Stimulated activated CD4-positive, alpha-beta T cell treated with anti-CD3 and anti-CD28 coated beads, Interleukin-1b, Interleukin-23, amount 100 ng/mL, for 24 hours (primary cell): ENCODE measurements around the gene DGKI.

Experiments
- DNase-seq, 4 experiments: peaks; one replicate each; pipeline ENCODE4 v3.0.0-alpha.2; 2020; ENCODE audit warnings: low read depth in 4 of 4, low spot score in 1 of 4

The DGKI gene

GRCh38 chr7:137547485-137547884 lies 299.3 kb downstream of the DGKI start:
- no peak for DNase-seq

- DNase-seq = no peak
Observed at GRCh38 chr7:137546671-137547070, 300.1 kb downstream of the DGKI start.

DNA sequence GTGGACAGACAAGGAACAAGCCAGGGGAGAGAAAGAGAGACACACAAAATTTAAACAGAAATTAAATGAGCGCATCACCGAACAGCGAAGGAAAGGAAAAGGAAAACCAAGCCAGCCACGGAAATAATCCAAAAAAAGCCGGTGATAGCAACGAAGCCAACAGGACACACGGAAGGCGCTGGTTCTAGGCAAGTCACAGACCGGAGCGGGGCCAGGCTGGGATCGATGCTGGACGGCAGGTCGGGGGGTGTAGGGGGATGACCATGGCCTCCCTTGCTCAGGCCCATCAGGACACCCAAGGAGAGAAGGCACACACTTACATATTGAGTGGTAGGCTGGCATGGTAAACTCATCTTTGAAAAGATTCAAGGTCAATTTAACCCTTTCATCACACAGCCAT lies 300.8 kb downstream of the DGKI start:
- DNase-seq = no peak

DNA sequence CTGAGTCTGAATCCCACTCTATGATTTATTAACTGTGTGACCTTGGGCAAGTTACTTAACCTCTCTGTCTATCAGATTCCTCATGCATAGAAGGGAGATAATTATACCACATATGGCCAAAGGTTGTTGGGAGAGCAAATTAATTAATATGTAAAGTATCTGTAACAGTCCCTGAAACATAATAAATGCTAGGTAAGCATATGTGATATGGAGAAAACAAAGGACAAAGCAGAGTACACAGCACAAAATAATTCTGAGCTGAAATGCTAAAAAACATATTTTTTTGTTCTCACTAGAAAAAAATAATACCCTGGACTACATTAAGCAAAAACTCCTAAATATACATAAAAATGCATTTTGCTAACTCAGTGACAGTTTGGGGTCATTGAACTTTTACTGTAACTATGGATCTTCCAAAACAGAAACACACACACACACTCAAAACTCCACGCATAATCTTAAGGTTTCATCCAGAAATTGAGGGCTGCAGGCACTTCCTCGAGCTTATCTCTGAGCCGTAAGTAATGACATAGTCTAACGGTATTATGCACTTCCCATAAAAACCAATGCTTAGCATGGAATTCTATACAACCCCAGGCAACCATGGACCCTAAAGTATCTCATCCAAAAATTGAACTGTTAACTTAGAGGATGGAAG lies 301.6 kb downstream of the DGKI start:
- no peak for DNase-seq

DNA sequence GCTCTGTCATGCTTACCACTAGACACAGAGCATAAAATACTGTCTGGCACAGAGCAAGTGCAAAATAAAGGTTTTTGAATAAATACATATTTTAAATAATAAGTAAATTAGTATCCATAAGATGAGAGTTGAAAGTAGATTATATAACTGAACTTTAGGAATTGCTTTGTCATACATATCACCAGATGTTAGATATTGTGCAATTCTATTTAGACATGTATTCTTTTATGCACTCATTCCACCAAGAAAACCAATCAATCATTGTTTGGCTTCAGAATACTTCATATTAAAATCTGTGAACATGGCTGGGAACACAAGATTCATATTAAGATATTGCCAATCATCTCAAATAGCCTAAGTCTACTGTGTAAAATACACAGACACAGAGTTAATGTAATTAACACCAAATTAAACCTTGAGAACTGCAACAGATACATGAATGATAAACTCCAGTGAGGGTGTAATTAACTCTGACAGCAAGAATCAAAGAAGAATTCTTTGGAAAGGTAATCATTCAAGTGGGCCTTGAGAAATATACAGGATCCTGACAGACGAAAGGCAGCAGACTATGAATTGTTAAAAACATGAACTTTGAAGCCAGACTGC lies 302.2 kb downstream of the DGKI start:
- DNase-seq = no peak

GRCh38 chr7:137539111-137539715 lies 307.6 kb downstream of the DGKI start:
- DNase-seq = no peak

DNA sequence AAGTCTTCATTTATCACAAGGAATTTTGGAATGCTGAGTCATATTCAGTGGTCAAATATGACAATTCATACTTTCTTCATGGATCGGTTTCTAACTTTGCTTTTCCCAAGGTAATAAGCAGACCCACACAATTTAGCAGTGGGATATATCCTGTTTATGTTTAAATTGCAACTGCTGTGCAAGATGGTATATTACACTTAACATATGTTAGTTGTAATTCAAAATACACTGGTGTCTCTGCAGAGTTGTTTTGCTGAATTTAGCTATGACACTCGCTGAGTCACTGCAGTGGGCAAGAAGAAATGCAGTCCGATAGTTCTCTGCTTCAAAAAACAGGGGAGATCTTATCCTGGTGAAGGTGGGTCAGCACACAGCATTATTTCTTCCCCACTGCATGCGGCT lies 308.4 kb downstream of the DGKI start:
- DNase-seq = no peak

DNA sequence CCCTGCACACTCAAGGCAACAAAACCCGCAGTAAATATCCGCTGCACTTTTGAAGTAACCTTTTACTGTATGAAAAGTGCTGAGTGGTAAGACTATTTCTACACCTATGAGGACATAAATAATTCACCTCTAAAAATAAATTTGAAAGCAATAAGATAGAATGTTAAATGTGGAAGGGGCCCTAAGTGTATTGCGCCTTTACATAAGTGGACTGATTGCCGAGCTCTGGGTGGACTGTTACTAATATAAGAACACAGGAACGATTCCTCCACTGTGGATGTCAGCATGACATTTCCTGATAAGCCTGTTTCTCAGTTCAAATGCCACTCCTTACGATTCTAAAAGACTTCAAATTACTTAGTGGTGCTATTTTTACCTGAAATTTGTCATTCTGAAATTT lies 311.2 kb downstream of the DGKI start:
- DNase-seq = no peak

DNA sequence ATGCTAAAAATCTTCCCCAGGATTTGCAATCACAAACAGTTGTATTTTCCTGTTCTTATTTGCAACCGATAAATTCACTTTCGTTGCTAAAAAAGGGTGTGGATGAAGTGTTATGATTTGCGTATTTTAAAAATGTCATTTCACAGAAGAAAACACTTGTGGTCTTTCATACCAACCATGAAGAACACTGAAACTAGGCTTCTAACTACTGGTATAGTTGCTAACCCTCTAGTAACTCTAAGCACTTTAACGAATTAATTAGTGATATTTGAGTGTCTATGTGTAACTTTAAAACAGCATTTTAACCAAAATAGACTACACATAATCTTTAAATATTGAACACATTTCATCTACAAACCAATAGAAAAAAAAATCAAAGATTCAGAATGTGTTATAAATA lies 315.1 kb downstream of the DGKI start:
- DNase-seq = no peak

- no peak for DNase-seq
Observed at GRCh38 chr7:137527634-137528033, 319.1 kb downstream of the DGKI start.

- DNase-seq = no peak
Observed at GRCh38 chr7:137523171-137523570, 323.6 kb downstream of the DGKI start.

DNA sequence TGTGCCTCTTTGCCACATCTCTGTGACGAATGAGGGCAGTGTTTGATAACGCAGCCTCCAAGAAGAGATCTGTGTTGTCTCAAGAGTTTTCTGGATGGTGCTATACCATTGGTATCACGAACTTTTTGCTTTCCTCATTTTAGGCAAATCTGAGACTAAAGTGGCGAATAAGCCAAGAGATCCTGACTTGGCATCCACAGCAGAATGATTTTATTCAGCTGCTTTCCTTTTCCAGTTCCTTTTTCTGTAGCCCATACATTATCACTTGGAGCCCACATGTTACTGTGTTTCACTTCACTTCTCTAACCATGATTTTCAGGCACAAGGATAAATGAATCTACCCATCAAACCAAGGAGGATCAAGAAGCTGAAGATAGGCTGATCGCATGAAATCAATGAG lies 325.3 kb downstream of the DGKI start:
- DNase-seq = no peak

DNA sequence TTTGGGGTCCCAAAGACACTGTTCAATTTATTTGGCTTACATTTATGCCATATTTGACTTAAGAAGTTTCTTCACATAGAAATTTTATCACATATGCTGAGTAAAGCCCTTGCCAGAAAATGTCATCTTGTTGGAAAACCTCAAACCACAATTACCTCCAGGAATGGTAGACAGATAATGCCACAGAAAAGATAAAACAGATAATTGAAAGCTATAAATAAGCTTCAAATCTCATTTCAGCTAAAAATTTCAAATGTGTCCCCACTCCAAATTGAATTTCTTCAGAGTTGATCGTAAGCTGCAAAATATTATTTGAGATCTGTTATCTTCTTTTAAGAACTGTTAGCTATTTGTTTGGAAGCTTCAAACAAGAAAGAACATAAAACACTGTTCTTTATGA lies 326.8 kb downstream of the DGKI start:
- DNase-seq = no peak

GRCh38 chr7:137519181-137519691 lies 327.5 kb downstream of the DGKI start:
- no peak for DNase-seq

DNA sequence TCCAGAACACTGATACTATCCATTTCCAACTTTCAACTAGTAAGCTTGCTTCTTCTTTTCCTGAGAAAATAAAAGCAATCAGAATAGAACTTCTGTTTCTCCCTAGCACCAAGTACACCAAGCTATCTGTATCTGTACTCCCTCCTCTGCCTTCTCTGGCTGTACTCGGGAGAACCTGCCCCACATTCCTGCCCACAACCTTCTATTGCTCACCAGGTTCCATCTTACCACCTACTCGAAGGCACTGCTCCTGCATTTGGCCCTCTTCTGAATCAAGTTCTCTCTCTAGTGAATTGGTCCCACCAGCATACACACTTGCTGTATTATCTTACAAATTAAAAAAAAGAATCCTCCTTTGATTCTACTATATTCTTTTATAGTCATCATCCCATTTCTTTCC lies 333.7 kb downstream of the DGKI start:
- no peak for DNase-seq

DNA sequence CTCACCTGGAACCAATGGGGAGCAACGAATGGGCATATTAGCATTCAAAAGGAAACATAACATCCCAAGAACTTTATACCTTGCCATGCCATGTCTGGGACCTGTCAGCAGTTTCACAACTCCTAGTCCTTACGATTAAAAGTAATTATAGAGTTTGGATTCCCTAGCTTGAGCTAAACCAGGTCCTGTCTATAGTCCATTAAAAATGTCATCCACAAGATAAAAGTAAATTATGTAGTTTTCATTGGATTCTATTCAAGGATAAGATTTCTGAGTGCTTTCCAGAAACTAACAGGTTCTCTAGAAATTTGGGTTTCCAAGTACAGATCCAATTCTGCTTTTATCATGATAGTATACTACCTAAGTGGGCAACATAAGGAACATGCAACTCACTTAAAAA lies 339.7 kb downstream of the DGKI start:
- DNase-seq = no peak

DNA sequence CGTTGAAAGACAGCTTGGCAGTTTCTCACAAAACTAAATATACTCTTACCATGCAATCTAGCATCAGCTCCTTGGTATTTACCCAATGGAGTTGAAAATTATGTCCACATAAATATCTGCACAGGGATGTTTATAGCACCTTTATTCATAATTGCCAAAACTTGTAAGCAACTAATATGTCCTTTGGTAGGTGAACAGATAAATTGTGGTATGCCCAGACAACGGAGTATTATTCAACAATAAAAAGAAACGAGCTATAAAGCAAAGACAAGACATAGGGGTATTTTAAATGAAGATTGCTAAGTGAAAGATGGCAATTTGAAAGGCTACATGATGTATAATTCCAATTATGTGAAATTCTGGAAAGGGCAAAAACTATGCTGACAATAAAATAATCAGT lies 340.7 kb downstream of the DGKI start:
- DNase-seq = no peak

DNA sequence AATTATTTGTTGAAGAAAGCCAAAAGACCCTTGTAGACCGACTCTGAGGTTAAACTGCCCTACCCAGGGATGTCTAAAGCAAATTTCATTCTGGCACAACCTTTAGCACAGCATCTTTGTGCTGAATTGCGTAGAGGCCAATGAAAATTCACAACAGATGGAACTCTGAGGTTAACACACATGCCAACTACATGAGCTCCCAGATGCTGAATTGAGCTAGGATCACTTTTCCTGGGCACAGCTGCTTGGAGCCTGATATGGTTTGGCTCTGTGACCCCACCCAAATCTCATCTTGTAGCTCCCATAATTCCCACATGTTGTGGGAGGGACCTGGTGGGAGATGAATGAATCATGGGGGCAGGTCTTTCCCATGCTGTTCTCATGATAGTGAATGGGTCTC lies 345.2 kb downstream of the DGKI start:
- no peak for DNase-seq

GRCh38 chr7:137492889-137493288 lies 353.9 kb downstream of the DGKI start:
- DNase-seq = no peak

GRCh38 chr7:137489880-137490279 lies 356.9 kb downstream of the DGKI start:
- DNase-seq = no peak

GRCh38 chr7:137488038-137488437 lies 358.7 kb downstream of the DGKI start:
- DNase-seq = no peak

- DNase-seq = no peak
Observed at GRCh38 chr7:137485818-137486217, 361.0 kb downstream of the DGKI start.

DNA sequence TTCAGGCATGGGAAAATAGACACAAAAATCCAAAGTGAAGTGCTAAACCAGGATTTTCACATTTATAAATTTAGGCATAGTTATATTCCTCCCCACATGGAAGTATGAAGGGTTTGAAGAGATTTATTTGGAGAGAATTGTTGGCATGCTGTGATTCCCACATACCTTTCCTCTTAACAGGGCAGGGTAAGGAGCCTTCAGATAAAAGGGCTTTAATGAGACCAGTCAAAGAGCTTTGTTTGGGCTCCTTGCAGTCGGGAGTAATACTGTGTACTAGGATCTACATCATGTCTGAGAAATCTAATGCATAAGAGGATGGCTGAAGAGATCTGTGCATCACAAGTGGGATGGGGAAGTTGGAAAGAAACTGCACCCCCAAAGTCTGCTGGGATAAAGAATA lies 362.4 kb downstream of the DGKI start:
- DNase-seq = no peak
